Uterus (tissue), 2 donors: ENCODE data around the gene POC1B.

Experiments
- POLR2A ChIP-seq, 2 donors: fragments of 450-650 bp; IDR thresholded peaks; one replicate each; pipeline ENCODE4 v1.6.1; 2016; ENCODE audit warnings: antibody characterized with exemption in 2 of 2, mild to moderate bottlenecking in 1 of 2, moderate library complexity in 1 of 2
- TF ChIP-seq, protein P1 (sequence below), 4 experiments: fragments of 200-600 bp in 2 of 4; fragments of 450-650 bp in 2 of 4; sonication (generic) in 2 of 4; IDR thresholded peaks; one replicate each; pipeline ENCODE4 v1.5.1; 2016 to 2019; ENCODE audit warnings: antibody characterized with exemption in 4 of 4, mild to moderate bottlenecking in 2 of 4, moderate library complexity in 1 of 4

DNA sequence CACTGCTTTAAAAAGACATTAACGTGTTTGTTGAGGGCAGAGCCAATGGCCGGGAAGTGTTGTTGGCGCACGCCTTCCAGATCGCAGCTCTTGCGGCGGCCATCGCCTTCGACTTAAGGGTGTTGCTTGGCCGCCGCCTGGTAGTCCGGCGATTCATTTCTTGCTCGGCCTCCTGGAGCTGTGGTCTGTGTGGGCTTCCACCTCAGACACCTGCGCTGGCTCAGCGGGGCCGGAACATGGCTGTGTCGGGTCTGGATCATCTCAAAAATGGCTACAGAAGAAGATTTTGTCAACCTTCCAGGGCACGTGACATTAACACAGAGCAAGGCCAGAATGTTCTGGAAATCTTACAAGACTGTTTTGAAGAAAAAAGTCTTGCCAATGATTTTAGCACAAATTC lies 26.0 kb downstream of the POC1B start:
- TF ChIP-seq POLR2A (IDR thresholded peaks at IDR 0.05), result no peak
- TF ChIP-seq, protein P1, sequence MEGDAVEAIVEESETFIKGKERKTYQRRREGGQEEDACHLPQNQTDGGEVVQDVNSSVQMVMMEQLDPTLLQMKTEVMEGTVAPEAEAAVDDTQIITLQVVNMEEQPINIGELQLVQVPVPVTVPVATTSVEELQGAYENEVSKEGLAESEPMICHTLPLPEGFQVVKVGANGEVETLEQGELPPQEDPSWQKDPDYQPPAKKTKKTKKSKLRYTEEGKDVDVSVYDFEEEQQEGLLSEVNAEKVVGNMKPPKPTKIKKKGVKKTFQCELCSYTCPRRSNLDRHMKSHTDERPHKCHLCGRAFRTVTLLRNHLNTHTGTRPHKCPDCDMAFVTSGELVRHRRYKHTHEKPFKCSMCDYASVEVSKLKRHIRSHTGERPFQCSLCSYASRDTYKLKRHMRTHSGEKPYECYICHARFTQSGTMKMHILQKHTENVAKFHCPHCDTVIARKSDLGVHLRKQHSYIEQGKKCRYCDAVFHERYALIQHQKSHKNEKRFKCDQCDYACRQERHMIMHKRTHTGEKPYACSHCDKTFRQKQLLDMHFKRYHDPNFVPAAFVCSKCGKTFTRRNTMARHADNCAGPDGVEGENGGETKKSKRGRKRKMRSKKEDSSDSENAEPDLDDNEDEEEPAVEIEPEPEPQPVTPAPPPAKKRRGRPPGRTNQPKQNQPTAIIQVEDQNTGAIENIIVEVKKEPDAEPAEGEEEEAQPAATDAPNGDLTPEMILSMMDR (IDR thresholded peaks at IDR 0.05), result no peak
